Caco-2 (cell line): ENCODE data around the gene PKDREJ. TPM values are rescaled to one million over a fixed set of nuclear protein-coding genes. Genes with fewer than 3 reads are reported as not detected.

Experiments
- BruUV-seq: library from RNA; stranded (reverse); fragments of 400-500 nt; replicated peaks from 2 replicates; lab custom pipeline; 2021; lab: Mats Ljungman, UMichigan
- CTCF ChIA-PET: fragments of 300-600 bp; sonication (Branson Sonifier 250); formaldehyde crosslinking; loops from one replicate; lab custom pipeline; 2022; ENCODE audit warnings: antibody characterized with exemption; lab: Charles Lee
- POLR2A ChIA-PET: fragments of 300-600 bp; sonication (Branson Sonifier 250); formaldehyde crosslinking; loops from one replicate; lab custom pipeline; 2022; ENCODE audit warnings: antibody characterized with exemption; lab: Charles Lee
- DNase-seq, 2 experiments: peaks; one replicate each; pipeline versions ENCODE4 v3.0.0 to v3.0.0-alpha.2; 2020 to 2022
- H3K27me3 ChIP-seq: replicated peaks from 2 replicates; pipeline ENCODE4 v1.6.0; 2011; ENCODE audit warnings: low read length; ENCODE audit not compliant: control insufficient read depth, insufficient read depth
- H3K36me3 ChIP-seq: 2 replicates; pipeline ENCODE4 v1.5.1; 2011; ENCODE audit warnings: low read length; ENCODE audit not compliant: control insufficient read depth, insufficient read depth
- H3K4me1 ChIP-seq: fragments of 250-450 bp; sonication (Bioruptor Pico); 2 replicates; pipeline ENCODE4 v1.5.1; 2020; ENCODE audit warnings: mild to moderate bottlenecking
- H3K4me3 ChIP-seq: 2 replicates; pipeline ENCODE4 v1.5.1; 2011; ENCODE audit warnings: low read depth, mild to moderate bottlenecking, control low read depth, low read length
- H3K9me3 ChIP-seq: fragments of 250-450 bp; sonication (Bioruptor Pico); 2 replicates; pipeline ENCODE4 v1.5.1; 2020; ENCODE audit warnings: mild to moderate bottlenecking, moderate library complexity
- H3K27ac Mint-ChIP-seq: one replicate; pipeline ENCODE4 v1.8.0; 2022; ENCODE audit warnings: mixed read lengths; ENCODE audit not compliant: unreplicated experiment
- H3K27me3 Mint-ChIP-seq: one replicate; pipeline ENCODE4 v1.8.0; 2022; ENCODE audit warnings: mixed read lengths; ENCODE audit not compliant: insufficient read depth, unreplicated experiment
- H3K36me3 Mint-ChIP-seq: one replicate; pipeline ENCODE4 v1.8.0; 2022; ENCODE audit warnings: mild to moderate bottlenecking, mixed read lengths; ENCODE audit not compliant: insufficient read depth, unreplicated experiment
- H3K4me1 Mint-ChIP-seq: one replicate; pipeline ENCODE4 v1.8.0; 2022; ENCODE audit warnings: low read depth, mixed read lengths; ENCODE audit not compliant: unreplicated experiment
- H3K4me3 Mint-ChIP-seq: one replicate; pipeline ENCODE4 v1.8.0; 2022; ENCODE audit warnings: mild to moderate bottlenecking, moderate library complexity, mixed read lengths; ENCODE audit not compliant: unreplicated experiment
- H3K9me3 Mint-ChIP-seq: one replicate; pipeline ENCODE4 v1.8.0; 2022; ENCODE audit warnings: mixed read lengths; ENCODE audit not compliant: unreplicated experiment
- CTCF ChIP-seq, 2 experiments: fragments of 200-600 bp in 1 of 2; IDR thresholded peaks; 1 replicate in 1 of 2; 2 replicates in 1 of 2; pipeline versions ENCODE4 v1.5.1 to v1.8.0; 2011 to 2022; ENCODE audit warnings: antibody characterized with exemption in 1 of 2, control low read depth in 1 of 2, inconsistent platforms in 1 of 2, low read depth in 1 of 2, low read length in 1 of 2, mild to moderate bottlenecking in 1 of 2, moderate library complexity in 1 of 2; ENCODE audit not compliant: insufficient read depth in 1 of 2, severe bottlenecking in 1 of 2, unreplicated experiment in 1 of 2
- intact Hi-C: fragments of 100-400 bp; cut with micrococcal nuclease; formaldehyde crosslinking; loops from one replicate; pipeline ENCODE4 v1.10.0; 2022; ENCODE audit not compliant: unreplicated experiment
- total RNA-seq: library from RNA; stranded (reverse); gene quantifications from 2 replicates; pipeline ENCODE4 v1.2.3, GENCODE V29; 2022

Gene PKDREJ
- total RNA-seq, 1 experiment from 2014 or later = not detected

GRCh38 chr22:46246178-46246577 is 17.0 kb downstream of the PKDREJ start:
- DNase-seq = no peak
- intact Hi-C loops = no loop called here
- H3K36me3 ChIP-seq = no peaks in the 10 kb centered on the region
- BruUV-seq = no TSS peak
- TF ChIP-seq CTCF (IDR thresholded peaks at IDR 0.05; ENCODE audit: insufficient read depth in 1 of 2, low read depth in 1 of 2, low read length in 1 of 2, severe bottlenecking in 1 of 2, unreplicated experiment in 1 of 2) = no peak
- H3K9me3 Mint-ChIP-seq = no peaks in the 10 kb centered on the region
- no peak overlapping the region for H3K4me3 Mint-ChIP-seq
- H3K27ac Mint-ChIP-seq = no peak overlapping the region
- H3K27me3 Mint-ChIP-seq = no peaks in the 10 kb centered on the region
- no peaks in the 10 kb centered on the region for H3K27me3 ChIP-seq
- H3K4me3 ChIP-seq = no peak overlapping the region
- ChIA-PET CTCF (interaction anchor here (0.7 kb wide), 1 partner anchor 49 kb away, joined by 3 read pairs; no protein-coding TSS in a partner anchor), POLR2A (no interaction called here)
- H3K4me1 ChIP-seq = peaks cover 8% of the 10 kb centered on the region
- H3K4me1 Mint-ChIP-seq = peaks cover under 1% of the 10 kb centered on the region
- H3K36me3 Mint-ChIP-seq = no peaks in the 10 kb centered on the region
- no peaks in the 10 kb centered on the region for H3K9me3 ChIP-seq

DNA sequence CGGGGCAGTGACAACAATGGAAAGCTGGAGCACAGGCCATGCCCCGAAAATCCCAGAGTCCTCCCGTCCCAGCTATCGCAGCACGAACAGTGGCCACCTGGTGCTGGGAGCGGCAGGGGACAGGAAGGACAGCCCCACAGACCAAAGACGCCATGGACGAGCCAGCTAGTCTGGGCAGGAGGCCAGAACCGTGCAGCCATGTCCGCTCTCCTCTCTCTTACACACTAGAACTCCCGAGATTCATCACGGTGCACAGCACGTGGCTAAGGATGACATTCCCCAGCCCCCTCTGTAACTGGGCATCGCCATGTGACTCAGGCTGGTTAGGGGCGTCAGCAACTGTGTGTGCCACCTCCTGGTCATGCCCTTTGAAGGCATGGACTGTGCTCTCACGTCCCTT is 17.6 kb downstream of the PKDREJ start:
- BruUV-seq = no TSS peak
- Histone ChIP-seq H3K9me3 (no peaks in the 10 kb centered on the region), H3K4me3 (no peak overlapping the region), H3K36me3 (no peaks in the 10 kb centered on the region), H3K27me3 (no peaks in the 10 kb centered on the region), H3K4me1 (peaks cover 14% of the 10 kb centered on the region)
- no peak for DNase-seq
- intact Hi-C loops = no loop called here
- Mint-ChIP-seq H3K4me1 (no peaks in the 10 kb centered on the region), H3K4me3 (no peak overlapping the region), H3K27ac (no peak overlapping the region), H3K9me3 (no peaks in the 10 kb centered on the region), H3K36me3 (no peaks in the 10 kb centered on the region), H3K27me3 (no peaks in the 10 kb centered on the region)
- ChIA-PET CTCF (no interaction called here), POLR2A (no interaction called here)
- TF ChIP-seq CTCF (IDR thresholded peaks at IDR 0.05; ENCODE audit: insufficient read depth in 1 of 2, low read depth in 1 of 2, low read length in 1 of 2, severe bottlenecking in 1 of 2, unreplicated experiment in 1 of 2) = no peak

DNA sequence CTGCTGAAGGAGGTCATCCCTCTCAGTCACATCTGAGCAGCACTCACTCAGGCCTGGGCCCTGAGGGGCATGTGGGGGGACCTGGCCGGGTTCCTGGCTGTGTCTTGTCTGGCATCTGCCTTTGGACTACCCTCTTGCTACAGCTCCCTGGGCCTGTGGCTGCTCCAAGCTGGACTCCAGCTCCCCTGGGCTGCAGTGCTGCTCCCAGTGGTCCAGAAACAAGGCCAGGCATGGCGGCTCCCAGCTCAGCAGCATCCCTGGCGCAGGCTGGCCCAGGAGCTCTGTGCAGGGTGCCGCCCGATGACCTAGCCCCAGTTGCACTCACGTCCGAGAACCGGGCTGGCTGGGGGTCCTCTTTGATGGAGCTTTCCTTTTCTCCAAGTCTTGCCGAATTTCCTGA is 18.4 kb downstream of the PKDREJ start:
- ChIA-PET CTCF (no interaction called here), POLR2A (no interaction called here)
- Histone ChIP-seq H3K9me3 (no peaks in the 10 kb centered on the region), H3K4me3 (no peak overlapping the region), H3K4me1 (peaks cover 15% of the 10 kb centered on the region), H3K36me3 (no peaks in the 10 kb centered on the region), H3K27me3 (no peaks in the 10 kb centered on the region)
- Mint-ChIP-seq H3K27me3 (no peaks in the 10 kb centered on the region), H3K4me3 (no peak overlapping the region), H3K9me3 (no peaks in the 10 kb centered on the region), H3K4me1 (no peaks in the 10 kb centered on the region), H3K27ac (no peak overlapping the region), H3K36me3 (no peaks in the 10 kb centered on the region)
- intact Hi-C loops = no loop called here
- TF ChIP-seq CTCF (IDR thresholded peaks at IDR 0.05; ENCODE audit: insufficient read depth in 1 of 2, low read depth in 1 of 2, low read length in 1 of 2, severe bottlenecking in 1 of 2, unreplicated experiment in 1 of 2) = no peak
- no peak for DNase-seq
- no TSS peak for BruUV-seq
